Sigmoid colon (tissue), 7 donors: Measurements from ENCODE around the gene CTTNBP2NL. TPM values are rescaled to one million over a fixed set of nuclear protein-coding genes. Genes with fewer than 3 reads are reported as not detected.
"Not testable (repeated sequence)": the region's sequence is repeated elsewhere in the genome, so short reads cannot be mapped to it uniquely, and the experiment has no call there.

Experiments
- DNase-seq: peaks from one replicate; pipeline ENCODE4 v3.0.0-alpha.2; 2019
- H3K27ac ChIP-seq, 4 donors: fragments of 200-600 bp; sonication (generic); one replicate each; pipeline ENCODE4 v1.5.1; 2016 to 2019; ENCODE audit warnings: mild to moderate bottlenecking in 1 of 4
- H3K27me3 ChIP-seq, 3 donors: fragments of 200-600 bp; sonication (generic); one replicate each; pipeline ENCODE4 v1.5.1; 2019; ENCODE audit warnings: mild to moderate bottlenecking in 1 of 3
- H3K36me3 ChIP-seq, 4 donors: fragments of 200-600 bp; sonication (generic); one replicate each; pipeline ENCODE4 v1.5.1; 2016 to 2019
- H3K4me1 ChIP-seq, 4 donors: fragments of 200-600 bp; sonication (generic); one replicate each; pipeline ENCODE4 v1.5.1; 2017 to 2019
- H3K4me3 ChIP-seq, 4 donors: fragments of 200-600 bp; sonication (generic); one replicate each; pipeline ENCODE4 v1.5.1; 2017 to 2019; ENCODE audit warnings: mild to moderate bottlenecking in 2 of 4, moderate library complexity in 1 of 4
- H3K9me3 ChIP-seq, 4 donors: fragments of 200-600 bp in 3 of 4; sonication (generic) in 3 of 4; one replicate each; pipeline versions ENCODE4 v1.5.1 to v1.6.1; 2013 to 2019
- EP300 ChIP-seq, 4 donors: sonication (generic); formaldehyde crosslinking; IDR thresholded peaks; one replicate each; pipeline ENCODE4 v1.6.1; 2017; ENCODE audit warnings: antibody characterized with exemption in 4 of 4
- POLR2A ChIP-seq, 2 donors: fragments of 450-650 bp; IDR thresholded peaks; one replicate each; pipeline ENCODE4 v1.6.1; 2016; ENCODE audit warnings: antibody characterized with exemption in 2 of 2, mild to moderate bottlenecking in 2 of 2, moderate library complexity in 2 of 2
- POLR2AphosphoS5 ChIP-seq, 4 donors: sonication (generic); formaldehyde crosslinking; IDR thresholded peaks; one replicate each; pipeline ENCODE4 v1.6.1; 2017; ENCODE audit warnings: antibody characterized with exemption in 4 of 4
- WGBS, 2 donors: extraction: QIAGEN DNeasy Blood & Tissue Kit; methylation state at CpG; one replicate each; pipeline ENCODE4 v1.1.7; 2013; 5-methylcytosine and 5-hydroxymethylcytosine counted together
- intact Hi-C: fragments of 100-400 bp; cut with DNase I; formaldehyde crosslinking; loops from one replicate; pipeline ENCODE4 v1.15.1; 2023
- polyA plus RNA-seq, 3 donors: library from polyadenylated mRNA; stranded (reverse); fragments of 200-250 nt; gene quantifications; one replicate each; pipeline ENCODE4 v1.2.3, GENCODE V29; 2013
- total RNA-seq, 4 donors: library from RNA; depleted of rRNA; stranded (reverse); fragments of >200 nt; gene quantifications; one replicate each; pipeline ENCODE4 v1.1.0, GENCODE V29; 2016
- TF ChIP-seq, protein P1 (sequence below), 4 experiments: fragments of 450-650 bp in 3 of 4; fragments of 200-600 bp in 1 of 4; IDR thresholded peaks; one replicate each; pipeline ENCODE4 v1.5.1; 2016 to 2019; ENCODE audit warnings: antibody characterized with exemption in 4 of 4, mild to moderate bottlenecking in 3 of 4, moderate library complexity in 2 of 4
- donor health status: healthy with polysubstance abuse.
- donor health status: Bipolar disorder and iron deficiency.
- donor health status: healthy.

Gene CTTNBP2NL
- total and polyA plus RNA-seq, 7 donors: 11.4 to 25.5 (median 16.4) TPM

DNA sequence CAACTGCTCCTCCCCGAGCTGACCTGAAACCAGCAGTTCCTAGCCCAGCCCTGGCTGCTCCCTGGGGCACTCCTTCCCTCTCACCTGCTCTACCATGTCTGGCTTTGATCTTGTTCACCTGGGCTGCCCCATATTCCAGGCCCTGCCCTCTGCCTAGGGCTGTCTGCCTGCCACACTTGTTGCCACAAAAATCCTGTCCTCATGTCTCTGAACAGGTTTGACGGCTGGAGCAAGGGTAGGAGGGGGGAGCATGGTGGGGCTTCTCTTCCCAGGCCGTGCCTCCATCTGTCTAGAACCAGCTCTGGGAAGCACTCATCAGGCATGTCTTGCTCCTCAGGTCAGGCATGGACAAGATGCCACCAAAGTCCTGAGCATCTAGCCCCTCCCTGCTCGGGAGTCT lies 68.5 kb downstream of the CTTNBP2NL start:
- 13 to 60% methylated on average over 4 of the region's 4 CpGs for WGBS, 2 donors
- Histone ChIP-seq H3K4me3 (no peak overlapping the region), H3K27me3 (no peaks in the 10 kb centered on the region), H3K27ac (peak overlapping the region; percentile 73 to 81 (median 77)), H3K36me3 (no peaks in the 10 kb centered on the region), H3K4me1 (peaks cover 0 to 17% (median 13%) of the 10 kb centered on the region in 4 donors), H3K9me3 (no peaks in the 10 kb centered on the region)
- TF ChIP-seq EP300 (IDR thresholded peaks at IDR 0.05) (no peak), POLR2A (IDR thresholded peaks at IDR 0.05) (no peak), POLR2AphosphoS5 (IDR thresholded peaks at IDR 0.05) (no peak)
- TF ChIP-seq, protein P1, sequence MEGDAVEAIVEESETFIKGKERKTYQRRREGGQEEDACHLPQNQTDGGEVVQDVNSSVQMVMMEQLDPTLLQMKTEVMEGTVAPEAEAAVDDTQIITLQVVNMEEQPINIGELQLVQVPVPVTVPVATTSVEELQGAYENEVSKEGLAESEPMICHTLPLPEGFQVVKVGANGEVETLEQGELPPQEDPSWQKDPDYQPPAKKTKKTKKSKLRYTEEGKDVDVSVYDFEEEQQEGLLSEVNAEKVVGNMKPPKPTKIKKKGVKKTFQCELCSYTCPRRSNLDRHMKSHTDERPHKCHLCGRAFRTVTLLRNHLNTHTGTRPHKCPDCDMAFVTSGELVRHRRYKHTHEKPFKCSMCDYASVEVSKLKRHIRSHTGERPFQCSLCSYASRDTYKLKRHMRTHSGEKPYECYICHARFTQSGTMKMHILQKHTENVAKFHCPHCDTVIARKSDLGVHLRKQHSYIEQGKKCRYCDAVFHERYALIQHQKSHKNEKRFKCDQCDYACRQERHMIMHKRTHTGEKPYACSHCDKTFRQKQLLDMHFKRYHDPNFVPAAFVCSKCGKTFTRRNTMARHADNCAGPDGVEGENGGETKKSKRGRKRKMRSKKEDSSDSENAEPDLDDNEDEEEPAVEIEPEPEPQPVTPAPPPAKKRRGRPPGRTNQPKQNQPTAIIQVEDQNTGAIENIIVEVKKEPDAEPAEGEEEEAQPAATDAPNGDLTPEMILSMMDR (IDR thresholded peaks at IDR 0.05): no peak
- DNase-seq: no peak
- intact Hi-C loops: loop anchor here (10.0 kb wide), 1 partner anchor 1020 kb away; the partner anchor contains the start of genes ATP5PB and WDR77

DNA sequence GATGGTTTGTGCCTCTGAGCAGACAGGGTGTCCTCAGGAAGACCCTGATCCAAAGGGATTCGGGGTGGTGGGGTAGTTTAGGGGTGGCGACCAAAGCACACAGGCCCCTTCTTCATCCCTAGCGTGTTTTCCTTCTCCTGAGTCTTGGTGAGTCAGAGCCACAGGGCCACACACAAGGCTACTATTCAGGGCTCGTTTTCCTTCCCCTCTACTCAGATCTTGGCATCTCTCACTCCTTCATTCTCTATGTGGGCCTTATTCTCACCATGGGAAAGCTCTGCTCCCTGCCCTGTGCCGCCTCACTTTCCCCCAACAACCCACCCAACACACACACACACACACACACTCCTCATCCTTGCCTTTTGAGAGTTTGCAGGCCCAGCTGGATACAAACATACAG lies 69.1 kb downstream of the CTTNBP2NL start:
- H3K9me3 ChIP-seq: no peaks in the 10 kb centered on the region
- peaks cover 0 to 17% (median 13%) of the 10 kb centered on the region in 4 donors for H3K4me1 ChIP-seq
- no peaks in the 10 kb centered on the region for H3K27me3 ChIP-seq
- no peak for DNase-seq
- peak overlapping the region; percentile 73 to 81 (median 77) for H3K27ac ChIP-seq
- H3K4me3 ChIP-seq: no peak overlapping the region
- intact Hi-C loops: loop anchor here (5.0 to 10.0 kb wide), 2 partner anchors 242 to 1020 kb away; partner anchors contain the start of genes ATP5PB, RHOC and WDR77
- WGBS, 2 donors: 63 to 77% methylated on average over 5 of the region's 5 CpGs
- TF ChIP-seq POLR2AphosphoS5 (IDR thresholded peaks at IDR 0.05): peak in 2 of 4 donors; percentile 11 to 27
- no peak for TF ChIP-seq EP300 (IDR thresholded peaks at IDR 0.05)
- no peak for TF ChIP-seq POLR2A (IDR thresholded peaks at IDR 0.05)
- no peaks in the 10 kb centered on the region for H3K36me3 ChIP-seq

DNA sequence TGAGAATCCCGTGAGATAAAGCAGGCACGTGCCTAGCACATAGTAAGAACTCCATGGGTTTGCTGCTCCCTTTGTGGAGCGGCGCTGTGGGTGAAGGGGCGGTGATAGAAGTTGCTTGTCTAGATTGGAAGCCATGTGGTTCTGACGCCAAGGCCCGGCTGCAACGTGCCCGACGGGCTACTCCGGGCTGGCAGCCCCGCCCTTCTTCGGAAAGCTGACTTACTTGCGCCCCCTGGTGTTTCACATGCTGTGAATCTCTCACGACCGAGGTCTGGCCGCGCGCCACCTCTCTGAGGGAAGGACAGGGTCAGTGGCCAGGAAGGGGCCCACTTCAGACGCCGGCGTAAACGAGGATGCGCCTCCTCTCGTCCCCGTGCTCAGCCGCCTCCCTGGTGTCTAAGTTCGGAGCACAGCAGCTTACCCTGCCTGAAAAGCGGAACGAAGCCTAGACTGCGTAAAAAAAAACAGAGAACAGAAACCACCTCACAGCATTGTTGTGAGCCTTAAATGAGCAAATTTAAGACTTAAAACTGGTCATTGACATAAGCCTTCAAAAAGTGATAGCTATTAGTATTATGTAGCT lies 70.2 kb downstream of the CTTNBP2NL start:
- Histone ChIP-seq H3K4me1 (peaks cover 0 to 17% (median 13%) of the 10 kb centered on the region in 4 donors), H3K4me3 (peak overlapping the region; percentile 19 to 43 (median 38)), H3K27ac (peak overlapping the region; percentile 73 to 81 (median 77)), H3K36me3 (no peaks in the 10 kb centered on the region), H3K9me3 (no peaks in the 10 kb centered on the region), H3K27me3 (no peaks in the 10 kb centered on the region)
- TF ChIP-seq EP300 (IDR thresholded peaks at IDR 0.05) (peak in 1 of 4 donors; percentile 2), POLR2AphosphoS5 (IDR thresholded peaks at IDR 0.05) (peak in 3 of 4 donors; percentile 65 to 78 (median 77)), POLR2A (IDR thresholded peaks at IDR 0.05) (no peak)
- TF ChIP-seq, protein P1 (IDR thresholded peaks at IDR 0.05): peak; percentile 76 to 95 (median 88)
- 1 to 2% methylated on average over 31 of the region's 31 CpGs for WGBS, 2 donors
- peak; percentile 98 for DNase-seq
- intact Hi-C loops: loop anchor here (1.0 to 10.0 kb wide), 4 partner anchors 70 to 1021 kb away; partner anchors contain the start of genes ATP5PB, CTTNBP2NL, RHOC and WDR77

DNA sequence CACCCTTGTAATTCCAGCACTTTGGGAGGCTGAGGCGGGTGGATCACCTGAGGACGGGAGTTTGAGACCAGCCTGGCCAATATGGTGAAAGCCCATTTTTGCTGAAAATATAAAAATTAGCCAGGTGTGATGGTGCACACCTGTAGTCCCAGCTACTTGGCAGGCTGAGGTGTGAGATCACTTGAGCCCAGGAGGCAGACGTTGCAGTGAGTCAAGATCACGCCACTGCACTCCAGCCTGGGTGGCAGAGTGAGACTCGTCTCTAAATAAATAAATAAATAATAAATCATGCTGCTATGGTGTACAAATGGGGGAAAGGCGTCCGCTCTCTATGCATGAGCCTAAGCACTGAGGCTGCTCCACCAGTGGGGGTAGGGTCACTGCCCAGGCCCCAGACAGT lies 74.3 kb downstream of the CTTNBP2NL start:
- H3K27me3 ChIP-seq, DNase-seq, H3K27ac ChIP-seq, H3K9me3 ChIP-seq, H3K4me3 ChIP-seq, intact Hi-C loops, H3K36me3 ChIP-seq: not testable (repeated sequence)
- H3K4me1 ChIP-seq: peaks cover 0 to 17% (median 13%) of the 10 kb centered on the region in 4 donors
- WGBS, 2 donors: 91 to 92% methylated on average over 7 of the region's 7 CpGs

DNA sequence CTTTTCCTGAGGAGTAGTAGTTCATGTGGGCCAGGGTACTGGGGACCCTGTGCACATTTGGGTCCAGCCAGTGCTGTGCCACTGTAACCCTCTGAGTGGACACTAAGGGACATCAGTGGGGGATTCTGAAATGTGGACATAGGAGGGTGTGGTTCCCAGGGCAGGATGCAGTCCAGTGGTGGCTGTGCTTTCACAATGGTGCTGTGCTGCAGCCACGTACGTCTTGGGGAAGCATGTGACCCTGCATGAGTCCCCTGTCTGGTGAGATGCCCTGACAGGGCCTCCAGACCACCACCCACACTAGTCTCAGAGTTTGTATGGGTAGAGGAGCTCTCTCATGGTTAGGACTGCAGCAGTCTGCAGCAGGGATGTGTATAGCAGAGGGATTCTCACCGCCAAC lies 75.0 kb downstream of the CTTNBP2NL start:
- DNase-seq: no peak

More for the DNA sequence above, 75.0 kb downstream of the CTTNBP2NL start:
- Histone ChIP-seq H3K4me3 (no peak overlapping the region), H3K27me3 (no peaks in the 10 kb centered on the region), H3K36me3 (no peaks in the 10 kb centered on the region), H3K9me3 (no peaks in the 10 kb centered on the region), H3K27ac (no peak overlapping the region), H3K4me1 (peaks cover 0 to 11% (median 7%) of the 10 kb centered on the region in 4 donors)
- WGBS, 2 donors: 69 to 90% methylated on average over 3 of the region's 3 CpGs
- intact Hi-C loops: no loop called here
- no peak for TF ChIP-seq POLR2A (IDR thresholded peaks at IDR 0.05)
- no peak for TF ChIP-seq POLR2AphosphoS5 (IDR thresholded peaks at IDR 0.05)
- TF ChIP-seq, protein P1 (IDR thresholded peaks at IDR 0.05): no peak
- TF ChIP-seq EP300 (IDR thresholded peaks at IDR 0.05): no peak
